CD4-positive, alpha-beta T cell treated with Interleukin-17A for 4 hours (primary cell): Measurements from ENCODE around the gene PAM16.
A peak's percentile ranks its signal among the peaks of the same experiment; 100 is the strongest.

Source experiments
- DNase-seq: peaks from one replicate; pipeline ENCODE4 v3.0.0-alpha.2; 2020; ENCODE audit warnings: mixed read lengths

Gene PAM16

DNA sequence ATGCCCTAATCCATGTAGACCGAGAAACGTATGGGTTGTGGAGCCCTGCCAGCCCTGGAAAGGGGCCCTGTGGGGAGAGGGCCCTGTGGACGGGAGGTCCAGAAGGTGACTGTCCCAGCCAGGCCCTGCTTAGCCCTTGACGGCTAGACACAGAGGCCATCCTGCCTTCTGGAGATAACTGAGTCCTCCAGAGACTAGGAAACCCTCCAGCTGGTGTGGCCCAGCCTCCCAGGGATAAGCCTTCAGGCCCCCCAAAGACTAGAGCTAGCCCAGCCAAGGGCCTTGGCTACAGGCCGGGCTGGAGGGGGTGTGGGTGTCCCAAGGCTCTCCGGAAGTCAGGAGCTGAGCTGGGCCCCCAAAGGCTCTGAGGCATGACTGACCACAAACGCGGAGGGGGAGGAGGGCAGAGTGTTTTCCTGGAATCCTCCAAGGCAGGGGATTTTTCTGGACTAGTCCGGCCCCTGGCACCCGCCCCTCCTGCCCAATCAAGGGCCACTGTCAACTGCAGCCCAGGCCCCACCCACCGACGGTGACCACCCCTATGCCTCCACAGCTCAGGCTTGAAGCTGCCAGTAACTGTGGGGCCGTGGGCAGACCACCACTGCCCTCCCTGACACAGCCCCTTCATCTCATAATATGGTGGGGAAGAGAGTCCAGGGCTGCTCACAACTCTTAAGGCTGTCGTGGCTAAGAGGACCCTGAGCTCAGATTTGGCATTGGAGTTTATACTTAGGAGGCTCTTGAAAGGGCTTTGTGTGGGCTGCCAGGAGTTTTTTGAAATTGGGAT, 19.6 kb upstream of the PAM16 start:
- DNase-seq: no peak

DNA sequence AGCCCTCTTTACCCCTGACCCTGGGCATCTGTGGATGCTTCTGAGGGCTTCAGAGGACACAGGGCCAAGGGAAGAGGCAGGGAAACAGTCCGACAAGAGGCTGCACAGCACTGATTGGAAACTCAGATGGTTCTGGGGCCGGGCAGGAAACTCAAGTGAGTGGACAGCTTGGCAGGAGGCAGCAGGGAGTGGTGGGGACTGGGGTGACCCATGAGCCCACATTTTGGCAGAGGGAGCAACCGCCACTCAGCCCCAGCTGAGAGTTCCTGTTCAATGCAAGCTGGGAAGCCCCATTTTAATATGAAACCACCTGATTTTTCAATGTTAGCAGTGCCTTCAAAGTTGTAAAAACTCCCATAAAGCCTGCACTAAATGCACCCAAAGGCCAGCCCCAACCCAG, 19.0 kb upstream of the PAM16 start:
- DNase-seq: no peak

DNA sequence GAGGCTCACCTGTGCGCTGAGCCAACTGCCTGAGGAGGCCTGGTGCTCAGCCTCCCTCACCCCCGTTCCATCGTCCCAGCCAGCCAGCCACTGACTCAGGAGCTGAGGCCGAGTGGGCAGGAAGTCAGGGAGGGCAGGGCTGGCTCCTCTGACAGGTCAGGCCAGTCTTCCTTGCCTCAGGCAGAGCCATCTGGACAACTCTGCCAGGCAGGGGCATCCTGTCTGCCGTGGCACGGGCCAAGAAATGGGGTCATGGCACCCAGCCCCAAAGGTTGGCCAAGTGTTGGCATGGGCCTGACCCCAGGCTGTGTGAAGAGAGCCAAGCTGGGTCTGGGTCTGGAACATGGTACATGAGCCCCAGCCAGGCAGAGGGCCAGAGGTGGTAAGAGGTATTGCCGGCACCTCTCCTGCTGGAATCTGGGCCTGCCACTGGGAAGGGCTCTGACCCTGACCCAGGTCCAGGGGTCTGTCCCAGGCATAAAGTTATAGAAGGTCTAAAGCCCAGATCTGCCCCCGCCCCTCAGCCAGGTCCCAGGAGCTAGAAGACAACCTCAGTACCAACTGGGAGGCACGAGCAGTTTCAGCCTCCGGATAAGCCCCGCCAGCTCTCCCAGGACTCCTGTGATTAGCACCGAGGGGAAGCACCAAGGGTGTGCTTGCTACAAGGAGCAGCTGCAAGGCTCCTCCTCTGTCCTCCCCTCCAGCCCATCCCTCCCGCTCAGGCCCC, 18.0 kb upstream of the PAM16 start:
- no peak for DNase-seq

DNA sequence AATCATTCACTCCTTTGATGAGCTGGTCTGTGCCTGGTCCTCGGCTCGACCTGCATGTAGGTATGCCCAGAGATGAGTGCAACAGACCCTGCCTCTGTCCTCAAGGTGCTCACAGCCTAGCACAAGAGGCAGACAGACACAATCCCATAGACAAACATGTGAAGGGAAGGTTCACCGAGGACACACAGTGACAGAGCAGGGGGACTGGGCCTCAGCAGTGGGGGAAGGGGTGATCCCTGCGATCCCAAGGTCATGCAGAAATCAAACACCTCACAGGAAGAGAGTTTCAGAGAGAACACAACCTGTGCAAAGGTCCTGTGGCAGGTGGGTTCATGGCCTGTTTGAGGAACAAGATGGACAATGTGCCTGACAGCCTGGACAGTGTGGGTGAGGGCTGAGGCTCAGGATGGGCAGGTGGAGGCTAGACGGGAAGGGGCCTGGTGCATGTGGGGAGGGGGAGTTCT, 16.3 kb upstream of the PAM16 start:
- DNase-seq: no peak

DNA sequence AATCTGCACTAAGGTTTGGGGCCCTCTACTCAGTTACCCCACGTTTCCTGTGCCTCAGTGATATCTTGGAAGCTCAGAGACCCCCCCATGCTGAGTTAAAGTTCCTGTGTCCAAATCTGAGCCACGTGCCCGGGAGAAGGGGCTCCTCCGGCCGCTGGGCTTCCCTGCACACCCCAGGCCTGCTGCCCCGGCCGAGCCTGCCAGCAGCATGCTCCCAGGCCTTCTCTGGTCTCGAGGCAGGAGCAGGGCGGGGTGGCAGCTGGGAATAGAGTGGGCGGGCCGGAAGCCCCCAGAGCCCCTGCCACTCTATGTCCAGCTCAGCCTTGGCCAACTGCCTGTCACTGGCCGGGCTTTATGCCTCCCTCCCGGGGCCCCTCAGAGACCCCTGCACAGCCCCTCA, 14.9 kb upstream of the PAM16 start:
- no peak for DNase-seq

DNA sequence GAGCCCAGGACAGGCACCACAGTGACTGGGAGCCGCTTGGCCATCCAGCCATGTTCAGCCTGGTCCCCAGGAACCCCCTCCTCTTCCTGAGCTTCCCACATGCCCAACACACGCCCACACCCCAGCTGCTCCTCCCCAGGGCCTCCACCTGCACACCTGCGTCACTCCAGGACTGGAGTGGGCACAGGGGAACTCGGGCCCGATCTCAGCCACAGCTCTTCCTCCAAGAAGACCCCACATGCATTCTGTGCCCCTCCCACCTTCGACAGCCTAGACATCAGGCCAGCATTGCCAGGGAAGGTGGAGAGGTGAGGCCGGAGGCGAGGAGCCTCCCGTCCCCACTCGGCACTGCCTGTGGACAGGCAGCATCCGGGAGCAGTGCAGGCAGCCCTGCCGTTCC, 14.5 kb upstream of the PAM16 start:
- no peak for DNase-seq

DNA sequence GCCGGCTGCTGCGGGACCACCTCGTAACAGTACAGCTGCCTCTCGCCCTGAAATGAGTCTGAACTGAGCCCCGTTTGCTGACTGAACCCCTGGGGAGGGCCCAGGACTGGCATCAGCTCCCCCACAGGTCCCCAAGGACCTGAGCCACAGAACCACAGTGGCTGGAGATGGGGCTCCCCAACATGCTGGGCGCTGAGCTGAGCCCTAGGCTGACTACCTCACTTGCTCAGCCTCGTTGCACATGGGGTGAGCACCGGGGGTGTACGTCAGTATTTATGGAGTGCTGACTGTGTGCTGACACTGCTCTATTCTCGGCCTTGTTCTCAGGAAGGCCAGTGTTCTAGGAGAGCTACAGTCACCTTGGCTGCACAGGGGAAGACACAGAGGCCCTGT, 13.9 kb upstream of the PAM16 start:
- DNase-seq: no peak

DNA sequence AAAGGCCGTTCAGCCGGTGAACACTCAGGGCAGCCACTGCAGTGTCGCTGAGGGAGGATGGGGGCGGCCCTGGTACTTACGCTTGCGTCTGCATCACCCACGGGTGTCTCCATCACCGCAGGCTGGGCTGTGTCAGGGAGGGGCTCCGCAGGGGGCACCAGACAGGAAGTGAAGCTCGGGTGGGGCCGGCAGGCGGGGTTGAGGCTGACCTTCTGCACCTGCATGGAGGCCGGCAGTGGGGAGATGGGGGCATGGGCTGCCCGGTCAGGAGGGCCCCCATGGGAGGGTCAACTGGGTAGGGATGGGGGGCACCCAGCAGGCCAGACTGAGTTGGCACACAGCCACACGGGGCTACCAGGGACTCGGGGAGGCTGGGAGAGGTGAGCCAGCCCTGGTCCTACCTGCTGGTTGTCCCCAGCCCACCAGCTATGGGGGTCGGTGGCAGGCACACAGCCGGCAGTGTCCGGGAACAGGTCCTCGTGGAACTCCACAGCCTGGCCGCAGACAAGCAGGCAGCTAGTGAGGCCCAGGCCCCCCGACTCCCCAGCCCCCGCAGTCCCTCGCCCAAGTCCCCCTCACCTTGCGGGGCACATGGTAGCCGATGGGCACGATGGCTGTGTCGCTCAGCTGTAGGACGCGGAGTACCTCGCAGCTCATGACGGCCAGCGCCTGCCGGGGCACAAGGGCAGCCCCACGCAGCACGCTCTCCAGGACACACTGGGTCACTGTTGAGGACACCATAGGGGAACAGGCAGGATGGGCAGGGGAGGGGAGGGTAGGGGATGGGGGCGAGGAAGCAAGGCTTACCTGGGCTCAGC, 13.3 kb upstream of the PAM16 start:
- DNase-seq: no peak

DNA sequence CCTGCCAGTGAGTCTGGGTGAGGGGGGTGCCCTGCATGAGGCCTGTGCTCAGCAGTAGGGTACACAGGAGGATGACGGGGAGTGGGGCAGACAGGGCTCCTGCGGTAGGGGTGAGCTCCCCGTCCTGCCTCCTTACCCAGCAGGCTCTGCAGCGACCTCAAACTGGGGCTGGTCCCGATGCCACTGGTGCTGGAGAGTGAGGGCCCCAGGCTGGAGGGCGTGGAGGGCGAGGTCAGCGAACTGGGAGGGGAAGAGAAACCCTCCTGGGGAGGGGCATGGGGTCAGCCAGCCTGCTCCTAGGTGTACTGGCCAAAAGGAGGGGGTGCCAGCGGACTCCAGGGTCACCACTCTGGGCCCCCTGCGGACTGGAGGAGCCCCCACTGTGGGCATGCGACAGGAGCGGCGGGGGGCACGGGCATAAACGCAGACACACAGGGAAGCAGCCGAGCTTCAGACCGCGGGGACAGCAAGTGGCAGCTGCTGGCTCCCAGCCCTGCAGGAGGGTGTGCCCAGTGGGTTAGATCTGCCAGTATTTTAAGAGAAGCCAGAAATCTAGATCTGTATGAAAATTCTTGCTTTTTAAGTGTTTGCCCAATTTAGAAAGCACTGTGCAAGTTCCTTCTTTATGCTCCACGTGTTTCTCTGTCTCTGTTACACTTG, 11.5 kb upstream of the PAM16 start:
- DNase-seq: no peak

DNA sequence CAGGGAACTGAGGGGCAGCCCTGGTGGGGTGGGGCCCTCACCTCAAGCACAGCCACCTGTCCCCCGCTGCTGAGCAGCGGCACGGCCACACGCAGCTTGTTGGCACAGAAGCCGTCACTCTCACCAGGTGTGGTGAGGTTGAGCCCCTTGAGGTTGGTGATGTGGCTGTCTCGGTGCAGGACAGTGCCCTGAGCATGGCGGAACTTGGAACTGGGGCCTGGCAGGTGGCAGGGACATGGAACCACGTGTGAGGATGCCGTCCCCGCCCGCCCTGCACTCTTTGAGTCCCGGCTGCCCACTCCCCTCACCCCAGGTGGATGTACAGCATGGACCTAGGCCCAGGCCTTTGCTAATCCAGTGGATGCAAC, 10.8 kb upstream of the PAM16 start:
- no peak for DNase-seq

DNA sequence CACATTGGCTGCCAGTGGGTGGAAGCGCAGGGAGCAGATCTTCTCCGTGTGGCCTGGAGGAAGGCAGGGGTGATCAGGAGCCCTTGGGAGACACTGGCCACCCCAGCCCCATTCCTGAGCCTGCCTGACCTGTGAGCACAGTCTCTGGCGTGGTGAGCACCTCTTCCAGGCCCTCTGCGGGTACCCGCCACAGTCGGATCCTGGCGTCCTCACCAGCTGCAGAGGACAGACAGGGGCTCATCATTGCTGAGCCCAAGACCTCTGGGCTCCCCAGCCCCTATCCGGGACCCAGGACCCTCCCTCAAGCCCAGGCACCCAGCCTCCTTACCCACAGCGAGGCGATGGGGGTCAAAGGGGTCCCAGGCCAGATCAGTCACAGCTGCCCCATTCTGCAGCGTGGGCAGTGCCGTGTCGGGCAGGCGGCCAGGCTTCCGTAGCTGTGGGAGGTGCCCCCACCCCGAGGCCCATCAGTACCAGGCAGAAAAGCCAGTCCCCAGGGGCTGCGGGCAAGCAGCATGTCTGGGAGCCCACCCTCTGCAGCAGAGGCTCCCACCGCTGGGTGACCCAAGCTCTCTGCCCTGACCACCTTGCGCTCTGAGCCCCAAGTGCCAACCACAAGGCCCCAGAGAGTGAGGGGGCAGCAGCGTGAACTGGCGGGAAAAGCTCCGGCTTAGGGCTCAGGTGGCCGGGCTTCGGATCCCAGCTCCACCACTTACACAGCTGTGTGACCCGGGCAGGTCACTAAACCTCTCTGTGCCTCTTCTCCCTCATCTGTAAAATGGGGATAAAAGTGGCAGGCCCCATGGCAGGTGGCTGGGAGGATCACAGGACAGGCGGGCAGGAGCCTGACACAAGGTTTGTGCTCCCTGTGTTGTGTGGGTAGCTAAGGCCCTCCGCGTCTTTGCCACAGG, 10.2 kb upstream of the PAM16 start:
- DNase-seq: no peak

DNA sequence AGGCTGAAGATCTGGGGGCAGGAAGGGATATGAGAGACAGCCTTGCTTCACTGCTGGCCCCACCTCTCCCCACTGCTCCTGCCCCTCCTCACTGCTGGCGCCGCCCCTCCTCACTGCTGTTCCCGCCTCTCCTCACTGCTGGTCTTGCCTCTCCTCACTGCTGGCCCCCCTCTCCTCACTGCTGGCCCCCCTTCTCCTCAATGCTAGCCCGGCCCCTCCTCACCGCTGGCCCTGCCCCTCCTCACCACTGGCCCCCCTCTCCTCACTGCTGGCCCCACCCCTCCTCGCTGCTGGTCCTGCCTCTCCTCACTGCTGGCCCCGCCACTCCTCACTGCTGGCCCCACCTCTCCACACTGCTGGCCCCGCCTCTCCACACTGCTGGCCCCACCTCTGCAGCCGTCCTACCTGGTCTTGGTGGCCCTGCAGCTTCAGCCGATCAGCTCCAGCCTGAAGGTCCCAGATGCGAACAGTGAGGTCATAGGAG, 9.5 kb upstream of the PAM16 start:
- no peak for DNase-seq

DNA sequence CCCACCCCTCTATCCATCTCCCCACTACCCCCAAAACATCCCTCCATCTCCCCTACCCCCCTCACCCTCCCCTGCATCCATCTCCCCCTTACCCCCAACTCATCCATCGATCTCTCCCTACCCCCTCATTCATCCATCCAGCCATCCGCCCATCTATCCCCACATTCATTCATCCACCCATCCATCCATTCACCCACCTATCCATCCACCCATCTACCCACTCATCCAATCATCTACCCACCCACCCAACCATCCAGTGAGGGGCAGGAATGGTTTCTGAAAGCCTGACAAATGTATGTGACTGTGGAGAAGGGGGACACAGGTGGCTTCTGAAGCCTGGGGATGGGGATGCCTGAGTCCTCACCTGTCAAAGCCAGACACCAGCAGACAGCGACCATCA, 8.8 kb upstream of the PAM16 start:
- no peak for DNase-seq

DNA sequence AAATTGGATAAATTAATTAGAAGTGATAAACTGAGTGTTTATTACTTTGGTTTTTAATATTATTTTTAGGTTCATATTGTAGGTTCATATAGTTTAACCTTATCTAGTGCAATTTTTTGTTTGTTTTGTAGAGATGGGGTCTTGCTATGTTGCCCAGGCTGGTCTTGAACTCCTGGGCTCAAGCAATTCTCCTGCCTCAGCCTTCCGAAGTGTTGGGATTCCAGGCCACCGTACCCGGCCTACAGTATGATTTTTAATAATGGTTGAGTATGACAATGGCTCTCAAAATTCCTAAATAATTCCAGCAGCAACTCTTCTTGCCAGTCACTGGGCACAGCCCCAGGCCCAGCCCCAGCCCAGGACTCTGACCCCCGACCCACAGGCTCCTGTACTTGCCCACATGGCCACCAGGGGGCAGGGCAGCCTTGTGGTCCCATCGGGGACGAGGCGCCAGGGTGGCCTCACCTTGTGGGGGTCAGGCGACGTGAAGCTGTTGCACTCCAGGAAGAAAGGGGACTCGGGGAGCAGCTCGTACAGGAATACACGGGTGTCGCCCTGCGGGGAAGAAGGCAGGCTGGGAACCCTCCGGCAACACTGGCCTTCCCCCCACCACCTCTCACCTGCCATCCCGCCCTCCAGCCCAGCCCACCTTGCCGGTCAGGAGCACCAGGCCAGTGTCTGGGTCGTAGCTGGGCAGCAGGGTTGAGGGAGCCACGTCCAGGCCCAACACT, 7.9 kb upstream of the PAM16 start:
- peak; percentile 76 for DNase-seq

DNA sequence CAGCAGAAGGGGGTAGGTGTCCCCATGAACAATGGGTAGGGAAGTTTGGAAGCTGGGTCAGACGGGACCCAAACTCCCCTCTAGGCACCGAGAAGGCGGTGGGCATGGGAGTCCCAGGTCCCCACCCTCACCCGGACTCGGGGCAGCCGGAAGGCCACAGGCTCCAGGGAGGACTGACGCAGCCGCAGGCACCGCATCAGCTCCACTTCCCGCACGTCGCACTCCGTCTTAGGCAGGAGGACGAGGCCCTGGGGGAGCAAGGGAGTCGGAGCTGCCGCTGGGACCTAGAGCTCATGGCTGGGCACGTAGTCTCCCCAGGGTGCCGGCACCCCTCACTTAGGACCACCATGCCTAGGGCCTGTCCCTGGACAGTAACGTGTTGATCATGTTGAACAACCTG, 7.1 kb upstream of the PAM16 start:
- no peak for DNase-seq

DNA sequence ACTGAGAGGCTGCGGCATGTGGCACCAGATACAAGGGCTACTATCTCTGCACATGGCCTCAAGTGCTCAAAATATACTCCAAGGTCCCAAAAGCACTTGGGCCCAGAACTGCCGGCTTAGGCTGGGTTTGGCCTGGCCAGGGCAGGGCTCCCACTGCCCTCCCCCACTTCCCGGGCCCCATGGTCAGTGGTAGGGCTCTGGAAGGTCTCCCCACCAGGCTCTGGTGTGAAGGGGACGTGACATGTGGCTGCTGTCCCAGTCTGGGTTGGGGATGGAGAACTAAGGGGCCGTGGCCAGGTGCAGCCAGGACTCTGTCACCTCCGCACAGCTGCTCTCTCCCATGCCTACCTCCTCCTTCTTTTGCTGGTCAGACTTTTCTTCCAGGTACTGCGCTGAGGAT, 5.7 kb upstream of the PAM16 start:
- no peak for DNase-seq

DNA sequence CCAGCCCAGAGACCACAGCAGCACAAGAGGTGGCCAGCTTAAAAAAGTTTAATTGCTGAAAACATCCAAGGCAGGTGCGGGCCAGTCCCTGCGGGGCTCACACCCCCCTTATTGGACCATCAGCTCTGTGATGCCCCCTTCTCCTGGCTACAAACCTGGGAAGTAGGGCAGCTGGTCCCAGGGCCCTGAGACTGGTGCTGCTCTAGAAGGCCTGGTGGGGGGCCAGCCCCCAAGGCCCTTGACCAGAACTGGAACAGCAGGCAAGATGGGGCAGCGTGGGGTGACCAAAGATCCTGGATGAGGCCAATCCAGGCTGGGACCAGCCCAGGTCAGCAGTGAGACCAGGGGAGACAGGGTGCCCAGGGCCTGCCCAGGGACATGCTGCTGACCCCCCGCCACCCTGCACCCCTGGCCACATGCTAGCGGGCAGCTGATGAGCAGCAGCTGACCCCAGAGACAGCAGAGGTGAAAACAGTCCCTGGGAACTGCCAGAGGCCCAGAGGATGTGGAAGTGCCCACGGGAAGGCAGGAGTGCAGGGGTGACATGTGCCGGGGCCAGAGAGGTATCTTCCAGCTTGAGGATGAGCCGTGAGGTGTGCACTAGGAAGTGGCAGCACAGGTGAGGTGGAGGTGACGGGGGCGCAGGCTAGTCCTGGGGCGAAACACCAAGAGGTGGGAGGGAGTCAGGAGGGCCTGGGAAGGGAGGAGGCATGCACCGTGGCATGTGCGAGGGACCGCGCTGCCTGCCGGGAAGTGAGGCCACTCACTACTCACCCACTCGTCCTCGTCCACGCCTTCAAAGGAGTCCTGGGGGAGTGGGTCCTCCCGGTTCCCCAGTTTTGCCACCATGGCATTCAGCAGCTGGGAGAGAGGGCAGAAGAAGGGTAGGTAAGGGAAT, 3.6 kb upstream of the PAM16 start:
- DNase-seq: no peak

DNA sequence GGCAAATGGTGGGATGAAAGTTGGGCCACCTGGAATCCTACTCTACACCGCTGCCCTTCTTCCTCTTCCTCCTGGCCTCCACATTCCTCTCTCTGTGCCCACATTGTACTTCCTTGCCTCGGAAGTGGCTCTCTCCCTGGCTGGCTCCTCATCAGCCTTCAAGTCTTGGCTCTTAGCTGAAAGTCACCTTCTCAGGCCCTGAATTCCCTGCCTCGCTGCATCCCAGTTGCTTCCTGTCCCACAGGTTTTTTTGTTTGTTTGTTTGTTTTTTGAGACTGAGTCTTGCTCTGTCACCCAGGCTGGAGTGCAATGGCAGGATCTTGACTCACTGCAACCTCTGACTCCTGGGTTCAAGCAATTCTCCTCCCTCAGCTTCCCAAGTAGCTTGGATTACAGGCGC, 2.6 kb upstream of the PAM16 start:
- DNase-seq: no peak

DNA sequence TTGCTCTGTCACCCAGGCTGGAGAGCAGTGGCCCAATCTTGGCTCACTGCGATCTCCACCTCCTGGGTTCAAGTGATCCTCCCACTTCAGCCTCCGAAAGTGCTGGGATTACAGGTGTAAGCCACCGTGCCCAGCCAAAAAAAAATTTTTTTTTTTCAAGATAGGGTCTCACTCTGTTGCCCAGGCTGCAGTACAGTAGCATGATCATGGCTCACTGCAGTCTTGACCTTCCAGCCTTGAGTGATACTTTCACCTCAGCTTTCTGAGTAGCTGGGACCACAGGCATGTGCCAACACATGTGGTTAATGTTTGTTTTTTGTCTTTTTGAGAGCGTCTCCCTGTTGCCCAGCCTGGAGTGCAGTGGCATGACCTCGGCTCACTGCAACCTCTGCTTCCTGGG, 1.7 kb upstream of the PAM16 start:
- no peak for DNase-seq

DNA sequence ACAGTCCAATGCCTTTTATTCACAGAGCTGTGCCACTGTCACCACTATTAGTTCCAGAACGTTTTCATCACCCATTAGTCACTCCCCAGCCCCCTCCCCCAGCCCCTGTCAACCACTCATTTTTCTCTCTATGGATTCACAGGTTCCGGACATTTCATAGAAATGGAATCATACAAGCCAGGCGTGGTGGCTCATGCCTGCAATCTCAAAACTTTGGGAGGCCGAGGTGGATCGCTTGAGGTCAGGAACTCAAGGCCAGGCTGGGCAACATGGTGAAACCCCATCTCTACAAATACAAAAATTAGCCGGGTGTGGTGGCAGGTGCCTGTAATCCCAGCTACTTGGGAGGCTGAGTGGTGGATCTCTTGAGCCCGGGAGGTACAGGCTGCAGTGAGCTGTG, 759 bp upstream of the PAM16 start:
- no peak for DNase-seq
